HG03039 (cell line): ENCODE measurements around the gene SFXN4.
A peak's percentile ranks its signal among the peaks of the same experiment; 100 is the strongest.
"Not testable (repeated sequence)": the region's sequence is repeated elsewhere in the genome, so short reads cannot be mapped to it uniquely, and the experiment has no call there.

ENCODE experiments used
- ATAC-seq: cut with Tn5 transposase; IDR thresholded peaks from one replicate; pipeline ENCODE4 v1.9.1; 2021; ENCODE audit warnings: mild to moderate bottlenecking, moderate library complexity; ENCODE audit not compliant: unreplicated experiment

Gene SFXN4

GRCh38 chr10:119113751-119114732, 51.5 kb downstream of the SFXN4 start:
- no peak for ATAC-seq

GRCh38 chr10:119112056-119112455, 53.5 kb downstream of the SFXN4 start:
- no peak for ATAC-seq

- not testable (repeated sequence) for ATAC-seq
Measured at GRCh38 chr10:119107771-119108170, 57.7 kb downstream of the SFXN4 start.

GRCh38 chr10:119107106-119107505, 58.4 kb downstream of the SFXN4 start:
- not testable (repeated sequence) for ATAC-seq

GRCh38 chr10:119105899-119106298, 59.6 kb downstream of the SFXN4 start:
- ATAC-seq, result not testable (repeated sequence)

GRCh38 chr10:119105155-119105554, 60.4 kb downstream of the SFXN4 start:
- ATAC-seq, result no peak

- no peak for ATAC-seq
Measured at GRCh38 chr10:119104654-119105015, 60.9 kb downstream of the SFXN4 start.

GRCh38 chr10:119103903-119104653, 61.4 kb downstream of the SFXN4 start, which contains the start of gene DENND10:
DENND10 (plus strand) TSS chr10:119104113; CDS start chr10:119104143, 30 bp downstream.
- peak; percentile 59 for ATAC-seq

GRCh38 chr10:119103241-119103902, 62.1 kb downstream of the SFXN4 start:
- no peak for ATAC-seq

GRCh38 chr10:119101366-119102098, 64.0 kb downstream of the SFXN4 start:
- no peak for ATAC-seq

GRCh38 chr10:119100434-119101238, 64.9 kb downstream of the SFXN4 start:
- no peak for ATAC-seq

GRCh38 chr10:119098576-119098975, 66.9 kb downstream of the SFXN4 start:
- ATAC-seq, result no peak

- ATAC-seq, result not testable (repeated sequence)
Measured at GRCh38 chr10:119096641-119097415, 68.7 kb downstream of the SFXN4 start.

GRCh38 chr10:119095640-119096039, 69.9 kb downstream of the SFXN4 start:
- no peak for ATAC-seq

- ATAC-seq, result no peak
Measured at GRCh38 chr10:119090968-119091367, 74.5 kb downstream of the SFXN4 start.
